Sigmoid colon (tissue), 7 donors: ENCODE data around the gene HOXB13. TPM values are rescaled to one million over a fixed set of nuclear protein-coding genes. Genes with fewer than 3 reads are reported as not detected.
A peak's percentile ranks its signal among the peaks of the same experiment; 100 is the strongest.

ENCODE experiments used
- DNase-seq: peaks from one replicate; pipeline ENCODE4 v3.0.0-alpha.2; 2019
- H3K27ac ChIP-seq, 4 donors: fragments of 200-600 bp; sonication (generic); one replicate each; pipeline ENCODE4 v1.5.1; 2016 to 2019; ENCODE audit warnings: mild to moderate bottlenecking in 1 of 4
- H3K27me3 ChIP-seq, 3 donors: fragments of 200-600 bp; sonication (generic); one replicate each; pipeline ENCODE4 v1.5.1; 2019; ENCODE audit warnings: mild to moderate bottlenecking in 1 of 3
- H3K36me3 ChIP-seq, 4 donors: fragments of 200-600 bp; sonication (generic); one replicate each; pipeline ENCODE4 v1.5.1; 2016 to 2019
- H3K4me1 ChIP-seq, 4 donors: fragments of 200-600 bp; sonication (generic); one replicate each; pipeline ENCODE4 v1.5.1; 2017 to 2019
- H3K4me3 ChIP-seq, 4 donors: fragments of 200-600 bp; sonication (generic); one replicate each; pipeline ENCODE4 v1.5.1; 2017 to 2019; ENCODE audit warnings: mild to moderate bottlenecking in 2 of 4, moderate library complexity in 1 of 4
- H3K9me3 ChIP-seq, 4 donors: fragments of 200-600 bp in 3 of 4; sonication (generic) in 3 of 4; one replicate each; pipeline versions ENCODE4 v1.5.1 to v1.6.1; 2013 to 2019
- CTCF ChIP-seq, 4 experiments: fragments of 450-650 bp in 3 of 4; fragments of 200-600 bp in 1 of 4; IDR thresholded peaks; one replicate each; pipeline ENCODE4 v1.5.1; 2016 to 2019; ENCODE audit warnings: antibody characterized with exemption in 4 of 4, mild to moderate bottlenecking in 3 of 4, moderate library complexity in 2 of 4
- EP300 ChIP-seq, 4 donors: sonication (generic); formaldehyde crosslinking; IDR thresholded peaks; one replicate each; pipeline ENCODE4 v1.6.1; 2017; ENCODE audit warnings: antibody characterized with exemption in 4 of 4
- POLR2A ChIP-seq, 2 donors: fragments of 450-650 bp; IDR thresholded peaks; one replicate each; pipeline ENCODE4 v1.6.1; 2016; ENCODE audit warnings: antibody characterized with exemption in 2 of 2, mild to moderate bottlenecking in 2 of 2, moderate library complexity in 2 of 2
- POLR2AphosphoS5 ChIP-seq, 4 donors: sonication (generic); formaldehyde crosslinking; IDR thresholded peaks; one replicate each; pipeline ENCODE4 v1.6.1; 2017; ENCODE audit warnings: antibody characterized with exemption in 4 of 4
- WGBS, 2 donors: extraction: QIAGEN DNeasy Blood & Tissue Kit; methylation state at CpG; one replicate each; pipeline ENCODE4 v1.1.7; 2013; 5-methylcytosine and 5-hydroxymethylcytosine counted together
- intact Hi-C: fragments of 100-400 bp; cut with DNase I; formaldehyde crosslinking; loops from one replicate; pipeline ENCODE4 v1.15.1; 2023
- polyA plus RNA-seq, 3 donors: library from polyadenylated mRNA; stranded (reverse); fragments of 200-250 nt; gene quantifications; one replicate each; pipeline ENCODE4 v1.2.3, GENCODE V29; 2013
- total RNA-seq, 4 donors: library from RNA; depleted of rRNA; stranded (reverse); fragments of >200 nt; gene quantifications; one replicate each; pipeline ENCODE4 v1.1.0, GENCODE V29; 2016
- donor health status: healthy with polysubstance abuse.
- donor health status: Bipolar disorder and iron deficiency.
- donor health status: healthy.

HOXB13 gene
- total and polyA plus RNA-seq, 7 donors = 0.36 to 49.2 (median 1.5) TPM

- intact Hi-C loops = no loop called here
These were observed 25.4 kb upstream of the HOXB13 start for GRCh38 chr17:48753794-48754499.

GRCh38 chr17:48752399-48753288 is 24.1 kb upstream of the HOXB13 start:
- WGBS, 2 donors = 20 to 24% methylated on average over 43 of the region's 43 CpGs
- Histone ChIP-seq H3K36me3 (no peaks in the 10 kb centered on the region), H3K4me1 (peaks cover 0 to 31% (median 25%) of the 10 kb centered on the region in 4 donors), H3K27ac (no peak overlapping the region), H3K4me3 (no peak overlapping the region), H3K27me3 (peaks cover 73 to 100% (median 93%) of the 10 kb centered on the region in 3 donors), H3K9me3 (no peaks in the 10 kb centered on the region)
- intact Hi-C loops = no loop called here
- TF ChIP-seq CTCF (IDR thresholded peaks at IDR 0.05) = no peak
- no peak for TF ChIP-seq EP300 (IDR thresholded peaks at IDR 0.05)
- TF ChIP-seq POLR2AphosphoS5 (IDR thresholded peaks at IDR 0.05) = no peak
- TF ChIP-seq POLR2A (IDR thresholded peaks at IDR 0.05) = peak in 1 of 2 donors; percentile 53
- no peak for DNase-seq

More at GRCh38 chr17:48753794-48754499, 25.4 kb upstream of the HOXB13 start:
- Histone ChIP-seq H3K36me3 (no peaks in the 10 kb centered on the region), H3K4me1 (peaks cover 0 to 29% (median 25%) of the 10 kb centered on the region in 4 donors), H3K4me3 (no peak overlapping the region), H3K27me3 (peaks cover 66 to 98% (median 80%) of the 10 kb centered on the region in 3 donors), H3K27ac (no peak overlapping the region), H3K9me3 (no peaks in the 10 kb centered on the region)
- 32 to 53% methylated on average over 22 of the region's 22 CpGs for WGBS, 2 donors
- DNase-seq = no peak
- TF ChIP-seq EP300 (IDR thresholded peaks at IDR 0.05) (no peak), POLR2A (IDR thresholded peaks at IDR 0.05) (no peak), CTCF (IDR thresholded peaks at IDR 0.05) (no peak), POLR2AphosphoS5 (IDR thresholded peaks at IDR 0.05) (no peak)

DNA sequence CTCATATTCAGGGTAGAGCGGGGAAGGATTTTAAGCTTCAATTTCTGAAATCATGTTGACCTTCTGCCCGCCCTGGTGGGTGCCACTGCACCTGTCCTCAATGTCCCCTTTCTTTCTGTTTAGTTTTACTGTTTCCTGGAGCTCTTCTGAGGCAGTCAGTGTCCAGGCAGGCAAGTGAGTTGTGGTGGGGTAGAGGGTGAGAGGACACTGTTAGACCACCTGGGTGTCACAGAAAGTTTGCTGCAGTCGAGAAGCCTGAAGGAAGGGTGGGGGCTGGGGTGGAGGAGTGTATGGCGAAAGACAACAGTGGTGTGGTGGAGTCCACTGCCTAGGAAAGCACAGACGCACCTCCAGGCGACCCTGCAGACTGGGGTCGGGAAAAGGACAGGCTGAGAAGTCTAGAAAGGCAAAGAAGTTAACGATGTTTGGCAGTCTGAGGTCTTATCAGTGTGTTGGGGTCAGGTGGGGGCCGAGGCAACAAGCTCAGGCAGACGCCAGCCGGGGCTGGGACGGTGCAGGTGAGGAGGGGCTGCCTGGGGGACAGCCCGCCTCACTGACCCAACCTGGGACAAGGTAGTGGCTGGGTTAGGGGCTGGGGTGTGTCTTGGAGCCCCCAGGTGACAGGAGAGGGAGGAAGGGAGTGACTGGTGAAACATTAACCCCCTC is 23.3 kb upstream of the HOXB13 start:
- H3K36me3 ChIP-seq = no peaks in the 10 kb centered on the region
- peak; percentile 8 for DNase-seq
- intact Hi-C loops = no loop called here
- H3K27ac ChIP-seq = no peak overlapping the region
- TF ChIP-seq EP300 (IDR thresholded peaks at IDR 0.05) (no peak), POLR2AphosphoS5 (IDR thresholded peaks at IDR 0.05) (no peak)
- no peak overlapping the region for H3K4me3 ChIP-seq
- H3K4me1 ChIP-seq = peaks cover 0 to 35% (median 26%) of the 10 kb centered on the region in 4 donors
- H3K9me3 ChIP-seq = no peaks in the 10 kb centered on the region
- WGBS, 2 donors = 21 to 32% methylated on average over 13 of the region's 13 CpGs
- peaks cover 81 to 100% (median 99%) of the 10 kb centered on the region in 3 donors for H3K27me3 ChIP-seq

DNA sequence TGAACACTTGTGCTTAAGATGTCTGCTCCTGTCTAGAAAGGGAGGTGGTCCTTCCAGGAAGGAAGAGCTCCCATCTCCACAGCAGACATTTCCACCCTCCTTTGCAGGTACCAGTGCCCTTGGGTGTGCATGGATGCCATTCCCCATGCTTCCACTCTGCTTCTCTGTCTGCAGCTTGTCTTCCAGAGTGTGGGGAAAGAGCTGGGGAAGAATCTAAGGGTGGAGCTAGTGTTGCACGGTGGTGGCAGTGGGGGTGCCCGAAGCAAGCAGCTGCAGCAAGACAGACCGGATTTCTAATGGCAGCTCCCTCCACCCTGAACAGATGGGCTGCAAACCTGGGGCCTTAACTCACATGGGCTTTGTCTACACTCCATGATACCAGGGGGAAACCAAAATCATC is 22.6 kb upstream of the HOXB13 start:
- TF ChIP-seq POLR2AphosphoS5 (IDR thresholded peaks at IDR 0.05) = no peak
- TF ChIP-seq EP300 (IDR thresholded peaks at IDR 0.05) = no peak
- TF ChIP-seq POLR2A (IDR thresholded peaks at IDR 0.05) = no peak
- 5 to 7% methylated on average over 3 of the region's 3 CpGs for WGBS, 2 donors
- no peak overlapping the region for H3K27ac ChIP-seq
- no peak overlapping the region for H3K4me3 ChIP-seq
- H3K36me3 ChIP-seq = no peaks in the 10 kb centered on the region
- H3K4me1 ChIP-seq = peaks cover 0 to 35% (median 26%) of the 10 kb centered on the region in 4 donors
- intact Hi-C loops = no loop called here
- DNase-seq = no peak
- H3K9me3 ChIP-seq = no peaks in the 10 kb centered on the region
- H3K27me3 ChIP-seq = peaks cover 85 to 100% (median 99%) of the 10 kb centered on the region in 3 donors

DNA sequence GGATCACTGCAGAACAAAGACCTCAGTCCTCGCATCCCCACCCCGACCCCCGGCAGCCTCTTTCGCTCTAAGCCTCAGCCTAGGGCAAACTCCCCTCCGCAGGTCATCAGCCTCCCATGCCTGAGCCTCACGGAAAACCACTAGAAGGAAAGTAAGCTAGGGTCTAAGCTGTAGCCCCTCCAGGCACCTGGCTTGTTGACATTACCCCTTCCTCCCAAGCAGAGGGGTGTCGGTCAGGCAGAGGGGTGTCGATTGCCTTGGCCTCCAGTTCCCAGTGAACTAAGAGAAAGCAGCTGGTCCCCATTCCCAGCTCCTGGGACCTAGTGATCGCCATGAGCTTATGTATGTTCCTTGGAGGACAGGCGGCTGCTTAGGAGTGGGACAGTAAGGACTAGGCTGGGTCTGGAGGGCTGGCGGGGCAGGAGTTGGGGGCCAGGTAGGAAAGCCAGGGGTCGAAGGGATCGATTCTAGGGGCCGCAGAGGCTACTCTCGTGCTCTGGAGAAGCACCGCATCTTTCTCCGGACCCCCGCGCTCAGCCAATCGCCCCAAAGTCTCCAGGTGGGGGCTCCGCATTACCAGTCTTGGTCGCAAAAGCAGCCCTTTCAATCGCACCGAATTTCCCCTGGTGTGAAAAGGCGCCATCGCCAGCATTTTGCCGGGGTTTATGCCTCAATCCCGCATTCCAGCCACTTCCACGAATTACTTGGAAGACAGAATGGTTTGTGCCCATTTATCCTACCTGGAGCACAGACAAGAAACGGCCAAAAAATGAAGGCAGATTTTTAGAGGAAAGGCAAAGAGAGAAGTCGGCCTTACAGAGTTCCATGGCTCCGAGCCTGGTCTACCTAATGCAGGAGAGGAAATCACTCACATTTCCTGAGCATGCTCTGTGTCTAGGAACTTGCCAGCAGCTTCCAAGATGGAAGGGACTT is 21.3 kb upstream of the HOXB13 start:
- peaks cover 0 to 32% (median 21%) of the 10 kb centered on the region in 4 donors for H3K4me1 ChIP-seq
- intact Hi-C loops = loop anchor here (2.0 kb wide), 1 partner anchor 31 kb away; no protein-coding TSS in a partner anchor
- peaks cover 87 to 100% (median 99%) of the 10 kb centered on the region in 3 donors for H3K27me3 ChIP-seq
- WGBS, 2 donors = 30 to 47% methylated on average over 32 of the region's 32 CpGs
- TF ChIP-seq POLR2AphosphoS5 (IDR thresholded peaks at IDR 0.05) (no peak), EP300 (IDR thresholded peaks at IDR 0.05) (no peak), CTCF (IDR thresholded peaks at IDR 0.05) (no peak), POLR2A (IDR thresholded peaks at IDR 0.05) (no peak)
- DNase-seq = no peak
- no peaks in the 10 kb centered on the region for H3K9me3 ChIP-seq
- H3K4me3 ChIP-seq = no peak overlapping the region
- no peaks in the 10 kb centered on the region for H3K36me3 ChIP-seq
- no peak overlapping the region for H3K27ac ChIP-seq
